IgD-negative memory B cell (primary cell): ENCODE measurements around the gene DZIP1L. TPM values are rescaled to one million over a fixed set of nuclear protein-coding genes. Genes with fewer than 3 reads are reported as not detected.

Experiments
- polyA plus RNA-seq: library from polyadenylated mRNA; unstranded; fragments of 300-500 nt; fragmentation: Illumina TruSeq; gene quantifications from one replicate; pipeline ENCODE4 v1.2.3, GENCODE V29; 2021

Gene DZIP1L
- polyA plus RNA-seq, 1 donor from 2014 or later = not detected

Other genes with a start within 250 kb of the DZIP1L start
- gene CLDN18, start 105.4 kb downstream of the DZIP1L start, polyA plus RNA-seq = not detected
- not detected for gene A4GNT, start 16.8 kb upstream of the DZIP1L start, polyA plus RNA-seq
- gene DBR1, start 59.3 kb upstream of the DZIP1L start, polyA plus RNA-seq = 12.9 TPM
- 42.6 TPM for gene ARMC8, start 71.7 kb upstream of the DZIP1L start, polyA plus RNA-seq
- 0.29 TPM for gene NME9, start 214.2 kb upstream of the DZIP1L start, polyA plus RNA-seq
- not detected for gene MRAS, start 233.0 kb upstream of the DZIP1L start, polyA plus RNA-seq